PC-3 (cell line): Measurements from ENCODE around the gene GLB1L2. TPM values are rescaled to one million over a fixed set of nuclear protein-coding genes. Genes with fewer than 3 reads are reported as not detected.

ENCODE experiments used
- ATAC-seq: fragments of 200-7000 bp; cut with Tn5 transposase; 2 replicates; pipeline ENCODE4 v1.9.1; 2020; ENCODE audit warnings: mild to moderate bottlenecking, moderate library complexity
- BruUV-seq: library from RNA; stranded (reverse); fragments of 400-500 nt; replicated peaks from 2 replicates; lab custom pipeline; 2021; lab: Mats Ljungman, UMichigan
- CTCF ChIA-PET: fragments of 300-600 bp; sonication (Branson Sonifier 250); formaldehyde crosslinking; loops from one replicate; lab custom pipeline; 2022; ENCODE audit warnings: antibody characterized with exemption; lab: Charles Lee
- POLR2A ChIA-PET: fragments of 300-600 bp; sonication (Branson Sonifier 250); formaldehyde crosslinking; loops from one replicate; lab custom pipeline; 2022; ENCODE audit warnings: antibody characterized with exemption; ENCODE audit not compliant: unreplicated experiment; lab: Charles Lee
- DNase-seq: peaks from one replicate; pipeline ENCODE4 v3.0.0-alpha.2; 2015
- H2AFZ ChIP-seq: fragments of 300-600 bp; sonication (generic); 2 replicates; pipeline ENCODE4 v1.6.0; 2016; ENCODE audit warnings: antibody characterized with exemption, low read length
- H3F3A ChIP-seq: fragments of 300-600 bp; sonication (generic); one replicate; pipeline ENCODE4 v1.6.0; 2017; ENCODE audit warnings: antibody characterized with exemption, low read length, control low read depth, mild to moderate bottlenecking; ENCODE audit not compliant: unreplicated experiment
- H3K27ac ChIP-seq: fragments of 300-600 bp; sonication (generic); 2 replicates; pipeline ENCODE4 v1.5.1; 2016; ENCODE audit warnings: mild to moderate bottlenecking, low read length
- H3K27me3 ChIP-seq: fragments of 300-600 bp; sonication (generic); 2 replicates; pipeline ENCODE4 v1.6.1; 2016; ENCODE audit warnings: low read length, mixed read lengths
- H3K36me3 ChIP-seq: fragments of 300-600 bp; sonication (generic); 2 replicates; pipeline ENCODE4 v1.6.1; 2016; ENCODE audit warnings: low read depth, mixed run types, low read length, mixed read lengths
- H3K4me1 ChIP-seq: fragments of 300-600 bp; sonication (generic); 2 replicates; pipeline ENCODE4 v1.5.1; 2016; ENCODE audit warnings: low read length; ENCODE audit not compliant: insufficient read depth
- H3K4me2 ChIP-seq: fragments of 300-600 bp; sonication (generic); 2 replicates; pipeline ENCODE4 v1.6.0; 2016; ENCODE audit warnings: low read length
- H3K4me3 ChIP-seq: fragments of 300-600 bp; sonication (generic); 2 replicates; pipeline ENCODE4 v1.5.1; 2016; ENCODE audit warnings: mild to moderate bottlenecking, low read length, mixed read lengths
- H3K79me2 ChIP-seq: fragments of 300-600 bp; sonication (generic); 2 replicates; pipeline ENCODE4 v1.6.1; 2017; ENCODE audit warnings: low read length, mixed read lengths
- H3K9ac ChIP-seq: fragments of 300-600 bp; sonication (generic); 2 replicates; pipeline ENCODE4 v1.6.0; 2016; ENCODE audit warnings: mild to moderate bottlenecking, low read length
- H3K9me2 ChIP-seq: fragments of 300-600 bp; sonication (generic); replicated peaks from 2 replicates; pipeline ENCODE4 v1.6.1; 2016; ENCODE audit warnings: mixed run types, low read length, mixed read lengths
- H3K9me3 ChIP-seq: fragments of 300-600 bp; sonication (generic); 2 replicates; pipeline ENCODE4 v1.6.1; 2016; ENCODE audit warnings: low read length, mixed read lengths
- H4K20me1 ChIP-seq: fragments of 300-600 bp; sonication (generic); 2 replicates; pipeline ENCODE4 v1.6.1; 2016; ENCODE audit warnings: low read length, mixed read lengths
- CTCF ChIP-seq: fragments of 300-600 bp; sonication (generic); conservative IDR thresholded peaks from 2 replicates; pipeline ENCODE4 v1.5.1; 2017; ENCODE audit warnings: antibody characterized with exemption, low read depth, mild to moderate bottlenecking, low read length
- EZH2 ChIP-seq: fragments of 300-600 bp; sonication (generic); IDR thresholded peaks from one replicate; pipeline ENCODE4 v1.6.1; 2017; ENCODE audit warnings: antibody characterized with exemption, mild to moderate bottlenecking, low read length; ENCODE audit not compliant: unreplicated experiment
- EZH2phosphoT487 ChIP-seq: fragments of 300-600 bp; sonication (generic); IDR thresholded peaks from 2 replicates; pipeline ENCODE4 v1.6.1; 2018; ENCODE audit warnings: mild to moderate bottlenecking, antibody characterized with exemption, low read length, borderline replicate concordance
- intact Hi-C: fragments of 100-400 bp; cut with micrococcal nuclease; formaldehyde crosslinking; loops from 2 replicates; pipeline ENCODE4 v1.9.0; 2023
- total RNA-seq: library from RNA; depleted of rRNA; stranded (reverse); fragments of >200 nt; gene quantifications from 2 replicates; pipeline ENCODE4 v1.2.3, GENCODE V29; 2014

Gene GLB1L2
- total RNA-seq, 1 experiment from 2014 or later: 0.62 TPM

- no peak overlapping the region for H3K27ac ChIP-seq
- H3K9me3 ChIP-seq: no peaks in the 10 kb centered on the region
- H4K20me1 ChIP-seq: no peaks in the 10 kb centered on the region; the same call in 1 of the 2 replicates
- POLR2A ChIA-PET: no interaction called here
- ATAC-seq (no peak), DNase-seq (no peak)
- intact Hi-C loops: no loop called here
- BruUV-seq: no TSS peak
- CTCF ChIA-PET: no interaction called here
- no peaks in the 10 kb centered on the region for H3K4me1 ChIP-seq
- no peak overlapping the region for H3K4me3 ChIP-seq
- H3K27me3 ChIP-seq: peaks cover 46% of the 10 kb centered on the region
- no peaks in the 10 kb centered on the region for H3K9me2 ChIP-seq
- TF ChIP-seq EZH2 (no peak), CTCF (no peak), EZH2phosphoT487 (no peak)
- H3K36me3 ChIP-seq: no peaks in the 10 kb centered on the region
- no peaks in the 10 kb centered on the region for H3F3A ChIP-seq
- H3K9ac ChIP-seq: no peak overlapping the region
- no peaks in the 10 kb centered on the region for H3K79me2 ChIP-seq
- H3K4me2 ChIP-seq: no peak overlapping the region
- H2AFZ ChIP-seq: no peak overlapping the region
These were observed 38.1 kb downstream of the GLB1L2 start for GRCh38 chr11:134369656-134370525.

GRCh38 chr11:134370526-134371435, 39.0 kb downstream of the GLB1L2 start:
- no peaks in the 10 kb centered on the region; the same call in 1 of the 2 replicates for H4K20me1 ChIP-seq
- H3K27me3 ChIP-seq: peaks cover 50% of the 10 kb centered on the region
- CTCF ChIA-PET: no interaction called here
- no peaks in the 10 kb centered on the region for H3K36me3 ChIP-seq
- no peaks in the 10 kb centered on the region for H3K4me1 ChIP-seq
- intact Hi-C loops: no loop called here
- no peak overlapping the region for H3K4me2 ChIP-seq
- no peak overlapping the region for H3K27ac ChIP-seq
- BruUV-seq: no TSS peak
- H2AFZ ChIP-seq: no peak overlapping the region
- TF ChIP-seq CTCF (no peak), EZH2 (no peak), EZH2phosphoT487 (no peak)
- POLR2A ChIA-PET: no interaction called here
- H3K79me2 ChIP-seq: no peaks in the 10 kb centered on the region
- no peaks in the 10 kb centered on the region for H3K9me2 ChIP-seq
- no peak for ATAC-seq
- DNase-seq: no peak
- H3F3A ChIP-seq: no peaks in the 10 kb centered on the region
- H3K4me3 ChIP-seq: no peak overlapping the region
- no peak overlapping the region for H3K9ac ChIP-seq
- H3K9me3 ChIP-seq: no peaks in the 10 kb centered on the region
